ENCODE data around the gene BRD3.

GRCh38 chr9:134066913-134067851, 644 bp downstream of the BRD3 start:
- TF ChIP-seq SUZ12 (IDR thresholded peaks at IDR 0.05; ENCODE audit: extremely low read depth, insufficient read depth, insufficient read length) (no peak), ZNF274 (IDR thresholded peaks at IDR 0.05; ENCODE audit: low read depth, low read length) (no peak), YY1 (IDR thresholded peaks at IDR 0.05; ENCODE audit: insufficient read depth, insufficient read length) (no peak)
